ENCODE results near the gene WTAP. TPM values are rescaled to one million over a fixed set of nuclear protein-coding genes. Genes with fewer than 3 reads are reported as not detected.

The WTAP gene
- total RNA-seq, 2 donors from 2014 or later, result 73.7 to 84.1 TPM

GRCh38 chr6:159805440-159806020 lies 78.2 kb downstream of the WTAP start:
- Histone ChIP-seq H3K27me3 (no peaks in the 10 kb centered on the region), H3K4me3 (no peak overlapping the region), H3K4me1 (no peaks in the 10 kb centered on the region), H3K9ac (ENCODE audit: low read depth in 2 of 2, low read length in 2 of 2) (no peak overlapping the region), H3K36me3 (no peaks in the 10 kb centered on the region), H3K27ac (no peak overlapping the region), H3K9me3 (no peaks in the 10 kb centered on the region)
- no peak for DNase-seq
- intact Hi-C loops (cut with DNase I), result no loop called here
- TF ChIP-seq CTCF (IDR thresholded peaks at IDR 0.05), result no peak

Other genes with a start within 250 kb of the WTAP start
- gene SOD2, start 34.3 kb upstream of the WTAP start, total RNA-seq, result 100 to 1,000 TPM; 199 to 365 TPM
- gene ACAT2, start 34.5 kb downstream of the WTAP start, total RNA-seq, result 100 to 1,000 TPM in 1 of 2 donors, 10 to 100 TPM in 1; 59.8 to 126 TPM
- gene TCP1, start 62.1 kb downstream of the WTAP start, total RNA-seq, result 100 to 1,000 TPM; 163 to 294 TPM
- gene MRPL18, start 63.0 kb downstream of the WTAP start, total RNA-seq, result 100 to 1,000 TPM in 1 of 2 donors, 10 to 100 TPM in 1; 65.4 to 112 TPM
- under 1 TPM in 1 of 2 donors, not detected in 1; 0.72 TPM for gene PNLDC1, start 72.8 kb downstream of the WTAP start, total RNA-seq
- not detected for gene MAS1, start 163.5 kb downstream of the WTAP start, total RNA-seq
- 10 to 100 TPM; 73.8 to 84.4 TPM for gene IGF2R, start 241.6 kb downstream of the WTAP start, total RNA-seq